ENCODE results near the gene NDEL1.

The NDEL1 gene

GRCh38 chr17:8413938-8414337 lies 21.7 kb upstream of the NDEL1 start:
- DNase-seq (ENCODE audit: low spot score) = no peak

- DNase-seq (ENCODE audit: low spot score) = no peak
These were observed 17.9 kb upstream of the NDEL1 start for GRCh38 chr17:8417806-8418205.

- no peak for DNase-seq (ENCODE audit: low spot score)
These were observed 17.2 kb upstream of the NDEL1 start for GRCh38 chr17:8418471-8418870.

GRCh38 chr17:8419305-8419704 lies 16.4 kb upstream of the NDEL1 start:
- no peak for DNase-seq (ENCODE audit: low spot score)

- DNase-seq (ENCODE audit: low spot score) = no peak
These were observed 15.4 kb upstream of the NDEL1 start for GRCh38 chr17:8420041-8420934.

GRCh38 chr17:8421571-8421970 lies 14.1 kb upstream of the NDEL1 start:
- no peak for DNase-seq (ENCODE audit: low spot score)

GRCh38 chr17:8426094-8426720 lies 9.5 kb upstream of the NDEL1 start:
- DNase-seq (ENCODE audit: low spot score) = no peak

- no peak for DNase-seq (ENCODE audit: low spot score)
These were observed 8.9 kb upstream of the NDEL1 start for GRCh38 chr17:8426802-8427201.

- no peak for DNase-seq (ENCODE audit: low spot score)
These were observed 4.7 kb upstream of the NDEL1 start for GRCh38 chr17:8430966-8431365.

- DNase-seq (ENCODE audit: low spot score) = peak; percentile 52
These were observed 622 bp downstream of the NDEL1 start for GRCh38 chr17:8436169-8436843.

- DNase-seq (ENCODE audit: low spot score) = no peak
These were observed 1.1 kb downstream of the NDEL1 start for GRCh38 chr17:8436844-8437171.

- DNase-seq (ENCODE audit: low spot score) = no peak
These were observed 2.8 kb downstream of the NDEL1 start for GRCh38 chr17:8438441-8438840.

GRCh38 chr17:8439681-8440080 lies 4.0 kb downstream of the NDEL1 start:
- no peak for DNase-seq (ENCODE audit: low spot score)

- no peak for DNase-seq (ENCODE audit: low spot score)
These were observed 6.0 kb downstream of the NDEL1 start for GRCh38 chr17:8441690-8442089.

- no peak for DNase-seq (ENCODE audit: low spot score)
These were observed 6.6 kb downstream of the NDEL1 start for GRCh38 chr17:8442310-8442709.

GRCh38 chr17:8443756-8444155 lies 8.1 kb downstream of the NDEL1 start:
- DNase-seq (ENCODE audit: low spot score) = no peak

GRCh38 chr17:8444494-8444893 lies 8.8 kb downstream of the NDEL1 start:
- DNase-seq (ENCODE audit: low spot score) = no peak

GRCh38 chr17:8445536-8445935 lies 9.9 kb downstream of the NDEL1 start:
- DNase-seq (ENCODE audit: low spot score) = no peak

- no peak for DNase-seq (ENCODE audit: low spot score)
These were observed 12.1 kb downstream of the NDEL1 start for GRCh38 chr17:8447799-8448198.

- DNase-seq (ENCODE audit: low spot score) = no peak
These were observed 12.6 kb downstream of the NDEL1 start for GRCh38 chr17:8448310-8448709.

- DNase-seq (ENCODE audit: low spot score) = no peak
These were observed 16.4 kb downstream of the NDEL1 start for GRCh38 chr17:8451933-8452614.

- no peak for DNase-seq (ENCODE audit: low spot score)
These were observed 17.6 kb downstream of the NDEL1 start for GRCh38 chr17:8453326-8453725.
